Hindlimb muscle (tissue), 1 donor: ENCODE measurements around the gene XAGE5. TPM values are rescaled to one million over a fixed set of nuclear protein-coding genes. Genes with fewer than 3 reads are reported as not detected.
"Not testable (repeated sequence)": the region's sequence is repeated elsewhere in the genome, so short reads cannot be mapped to it uniquely, and the experiment has no call there.

Experiments
- DNase-seq: peaks from one replicate; pipeline ENCODE4 v3.0.0-alpha.2; 2013
- polyA plus RNA-seq: library from polyadenylated mRNA; unstranded; fragments of 120-200 nt; gene quantifications from one replicate; pipeline ENCODE4 v1.2.1, GENCODE V29; 2013; ENCODE audit not compliant: insufficient read length

XAGE5 gene
- 0.39 TPM for polyA plus RNA-seq

GRCh38 chrX:52811065-52811625 is at the start of gene XAGE5:
XAGE5 (plus strand) TSS chrX:52811287; CDS start chrX:52812567, 1,280 bp downstream.
- DNase-seq = no peak

- DNase-seq = not testable (repeated sequence)
Observed at GRCh38 chrX:52765983-52766382, 45.1 kb upstream of the XAGE5 start.

- DNase-seq = not testable (repeated sequence)
Observed at GRCh38 chrX:52773504-52773903, 37.6 kb upstream of the XAGE5 start.

- DNase-seq = not testable (repeated sequence)
Observed at GRCh38 chrX:52797327-52797726, 13.8 kb upstream of the XAGE5 start, which contains the start of gene SPANXN5. SPANXN5 (minus strand) TSS chrX:52797427; CDS start chrX:52797348, 79 bp downstream.

GRCh38 chrX:52804876-52805275 is 6.2 kb upstream of the XAGE5 start:
- DNase-seq = not testable (repeated sequence)

- no peak for DNase-seq
Observed at GRCh38 chrX:52819788-52820187, 8.7 kb downstream of the XAGE5 start.

- DNase-seq = no peak
Observed at GRCh38 chrX:52821079-52821760, 10.1 kb downstream of the XAGE5 start.

- no peak for DNase-seq
Observed at GRCh38 chrX:52824608-52825007, 13.5 kb downstream of the XAGE5 start.

- no peak for DNase-seq
Observed at GRCh38 chrX:52830551-52830950, 19.5 kb downstream of the XAGE5 start.

- no peak for DNase-seq
Observed at GRCh38 chrX:52839137-52839536, 28.1 kb downstream of the XAGE5 start.

- DNase-seq = not testable (repeated sequence)
Observed at GRCh38 chrX:52843619-52844018, 32.5 kb downstream of the XAGE5 start.

GRCh38 chrX:52852110-52852860 is 41.2 kb downstream of the XAGE5 start:
- no peak for DNase-seq

- DNase-seq = not testable (repeated sequence)
Observed at GRCh38 chrX:52856991-52857525, 46.0 kb downstream of the XAGE5 start.

GRCh38 chrX:52865343-52865998 is 54.4 kb downstream of the XAGE5 start:
- DNase-seq = no peak

Other genes with a start within 250 kb of the XAGE5 start
- gene SSX7, start 156.4 kb upstream of the XAGE5 start, polyA plus RNA-seq = not detected
- not detected for gene SSX2, start 104.1 kb upstream of the XAGE5 start, polyA plus RNA-seq
- not detected for gene SSX2B, start 60.0 kb upstream of the XAGE5 start, polyA plus RNA-seq
- not detected for gene SPANXN5, start 13.9 kb upstream of the XAGE5 start, polyA plus RNA-seq
- gene XAGE3, start 56.8 kb downstream of the XAGE5 start, polyA plus RNA-seq = not detected
- 17.9 TPM for gene FAM156B, start 86.0 kb downstream of the XAGE5 start, polyA plus RNA-seq
- gene FAM156A, start 147.2 kb downstream of the XAGE5 start, polyA plus RNA-seq = 28.9 TPM
- 8.8 TPM for gene GPR173, start 237.5 kb downstream of the XAGE5 start, polyA plus RNA-seq